Measurements from ENCODE around the gene WIPF1. TPM values are rescaled to one million over a fixed set of nuclear protein-coding genes. Genes with fewer than 3 reads are reported as not detected.
A peak's percentile ranks its signal among the peaks of the same experiment; 100 is the strongest.

WIPF1 gene
- total RNA-seq, 1 donor from 2014 or later: 367 TPM

- Mint-ChIP-seq H3K36me3 (ENCODE audit: low read depth) (peaks cover 57% of the 10 kb centered on the region), H3K27ac (peak overlapping the region; percentile 98), H3K27me3 (ENCODE audit: insufficient read depth) (no peaks in the 10 kb centered on the region), H3K4me3 (peak overlapping the region; percentile 94), H3K9me3 (no peaks in the 10 kb centered on the region), H3K4me1 (ENCODE audit: low read depth) (peaks cover 87% of the 10 kb centered on the region)
- DNase-seq (ENCODE audit: low spot score): no peak
- intact Hi-C loops (cut with micrococcal nuclease): loop anchor here (1.0 to 2.0 kb wide), 7 partner anchors 14 to 523 kb away; partner anchors contain the start of gene WIPF1
These were observed 33.7 kb upstream of the WIPF1 start for GRCh38 chr2:174631009-174631981.

- Mint-ChIP-seq H3K9me3 (no peaks in the 10 kb centered on the region), H3K4me1 (ENCODE audit: low read depth) (peaks cover 87% of the 10 kb centered on the region), H3K27ac (peak overlapping the region; percentile 61), H3K4me3 (peak overlapping the region; percentile 94), H3K27me3 (ENCODE audit: insufficient read depth) (no peaks in the 10 kb centered on the region), H3K36me3 (ENCODE audit: low read depth) (peaks cover 65% of the 10 kb centered on the region)
- DNase-seq (ENCODE audit: low spot score): no peak
- intact Hi-C loops (cut with micrococcal nuclease): loop anchor here (2.0 kb wide), 1 partner anchor 121 kb away; no protein-coding TSS in a partner anchor
These were observed 32.5 kb upstream of the WIPF1 start for GRCh38 chr2:174630107-174630506.

GRCh38 chr2:174629506-174629905 is 31.9 kb upstream of the WIPF1 start:
- H3K4me1 Mint-ChIP-seq (ENCODE audit: low read depth): peaks cover 86% of the 10 kb centered on the region

DNA sequence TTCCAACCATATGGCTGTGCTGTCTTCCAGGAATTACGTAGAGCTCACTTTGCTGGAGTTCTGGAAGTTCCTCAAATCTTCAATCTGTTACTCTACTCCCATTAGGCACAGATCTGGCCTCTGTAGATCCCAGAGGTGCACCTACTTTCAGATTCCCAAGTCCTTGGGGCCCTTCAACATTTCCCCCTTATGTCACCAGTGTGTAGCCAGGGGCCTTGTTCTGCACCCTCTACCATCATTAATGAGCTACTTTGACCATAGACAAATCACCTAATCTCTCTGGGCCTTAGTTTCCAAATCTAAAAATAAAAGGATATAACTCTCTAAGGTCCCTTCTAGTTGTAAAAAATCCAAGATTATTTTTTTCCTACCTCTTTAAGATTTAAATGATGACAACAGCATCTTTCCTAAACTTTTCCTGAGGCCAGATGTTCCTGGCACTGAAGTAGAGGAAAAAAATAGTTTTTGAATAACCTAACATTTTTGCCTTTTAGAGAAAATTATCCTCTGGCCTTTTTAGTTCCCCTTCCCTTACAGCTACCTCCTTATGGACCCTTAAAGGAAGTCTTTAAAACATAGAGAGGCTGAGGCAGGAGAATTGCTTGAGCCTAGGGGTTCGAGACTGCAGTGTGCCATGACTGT is 31.0 kb upstream of the WIPF1 start:
- H3K36me3 Mint-ChIP-seq (ENCODE audit: low read depth): peaks cover 75% of the 10 kb centered on the region
- peak overlapping the region; percentile 15 for H3K27ac Mint-ChIP-seq
- peak overlapping the region; percentile 8 for H3K4me3 Mint-ChIP-seq
- no peaks in the 10 kb centered on the region for H3K27me3 Mint-ChIP-seq (ENCODE audit: insufficient read depth)
- no peaks in the 10 kb centered on the region for H3K9me3 Mint-ChIP-seq
- DNase-seq (ENCODE audit: low spot score): no peak
- peaks cover 88% of the 10 kb centered on the region for H3K4me1 Mint-ChIP-seq (ENCODE audit: low read depth)
- intact Hi-C loops (cut with micrococcal nuclease): no loop called here

More at GRCh38 chr2:174629506-174629905, 31.9 kb upstream of the WIPF1 start:
- Mint-ChIP-seq H3K36me3 (ENCODE audit: low read depth) (peaks cover 69% of the 10 kb centered on the region), H3K27me3 (ENCODE audit: insufficient read depth) (no peaks in the 10 kb centered on the region), H3K9me3 (no peaks in the 10 kb centered on the region), H3K4me3 (peak overlapping the region; percentile 94), H3K27ac (peak overlapping the region; percentile 61)
- DNase-seq (ENCODE audit: low spot score): no peak
- intact Hi-C loops (cut with micrococcal nuclease): no loop called here

DNA sequence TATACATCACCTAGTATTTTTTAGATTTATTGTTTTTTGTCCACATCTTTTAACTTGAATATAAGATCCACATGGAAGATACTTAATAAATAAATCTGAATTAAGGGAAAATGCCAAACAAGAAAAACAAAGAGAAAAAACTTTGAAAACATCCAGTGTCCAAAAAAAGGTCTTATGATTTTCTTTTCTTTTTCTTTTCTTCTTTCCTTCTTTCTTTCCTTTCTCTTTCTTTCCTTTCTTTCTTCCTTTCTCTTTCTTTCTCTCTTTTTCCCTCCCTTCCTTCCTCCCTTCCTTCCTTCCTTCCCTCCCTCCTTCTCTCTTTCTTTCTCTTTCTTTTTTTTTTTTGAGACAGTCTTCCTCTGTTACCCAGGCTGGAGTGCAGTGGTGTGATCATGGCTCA is 29.6 kb upstream of the WIPF1 start:
- Mint-ChIP-seq H3K27me3 (ENCODE audit: insufficient read depth) (no peaks in the 10 kb centered on the region), H3K4me3 (no peak overlapping the region), H3K36me3 (ENCODE audit: low read depth) (peaks cover 64% of the 10 kb centered on the region), H3K4me1 (ENCODE audit: low read depth) (peaks cover 84% of the 10 kb centered on the region), H3K27ac (peak overlapping the region; percentile 50), H3K9me3 (no peaks in the 10 kb centered on the region)
- intact Hi-C loops (cut with micrococcal nuclease): no loop called here
- no peak for DNase-seq (ENCODE audit: low spot score)

DNA sequence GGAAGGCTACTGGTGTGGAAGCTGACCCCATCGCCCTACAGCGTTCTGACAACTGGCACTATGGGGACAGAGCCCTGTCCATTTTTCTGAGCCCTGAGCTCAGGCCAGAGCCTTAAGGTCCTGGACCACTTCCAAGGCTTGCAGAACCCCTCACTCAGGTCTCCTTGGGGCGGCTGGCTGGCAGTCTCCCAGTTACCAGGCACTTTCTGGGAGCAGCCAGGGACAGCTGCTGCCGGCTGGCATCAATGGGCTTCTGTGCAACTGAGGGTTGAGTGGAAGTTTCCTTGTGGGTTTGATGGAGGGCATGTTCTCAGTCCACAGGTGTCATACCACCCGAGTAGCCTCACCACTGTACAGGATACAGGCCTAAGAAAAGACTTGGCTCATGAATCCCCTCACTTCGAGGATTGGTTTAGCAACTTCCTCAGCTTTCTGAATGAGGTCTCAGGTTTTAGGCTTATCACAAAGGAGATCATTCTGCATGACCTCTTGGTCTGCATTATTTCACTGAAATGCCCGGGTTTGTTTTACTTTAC is 27.4 kb upstream of the WIPF1 start:
- no peaks in the 10 kb centered on the region for H3K27me3 Mint-ChIP-seq (ENCODE audit: insufficient read depth)
- H3K4me1 Mint-ChIP-seq (ENCODE audit: low read depth): peaks cover 76% of the 10 kb centered on the region
- no peak for DNase-seq (ENCODE audit: low spot score)
- no peak overlapping the region for H3K27ac Mint-ChIP-seq
- intact Hi-C loops (cut with micrococcal nuclease): no loop called here
- no peaks in the 10 kb centered on the region for H3K9me3 Mint-ChIP-seq
- no peak overlapping the region for H3K4me3 Mint-ChIP-seq
- H3K36me3 Mint-ChIP-seq (ENCODE audit: low read depth): peaks cover 63% of the 10 kb centered on the region

DNA sequence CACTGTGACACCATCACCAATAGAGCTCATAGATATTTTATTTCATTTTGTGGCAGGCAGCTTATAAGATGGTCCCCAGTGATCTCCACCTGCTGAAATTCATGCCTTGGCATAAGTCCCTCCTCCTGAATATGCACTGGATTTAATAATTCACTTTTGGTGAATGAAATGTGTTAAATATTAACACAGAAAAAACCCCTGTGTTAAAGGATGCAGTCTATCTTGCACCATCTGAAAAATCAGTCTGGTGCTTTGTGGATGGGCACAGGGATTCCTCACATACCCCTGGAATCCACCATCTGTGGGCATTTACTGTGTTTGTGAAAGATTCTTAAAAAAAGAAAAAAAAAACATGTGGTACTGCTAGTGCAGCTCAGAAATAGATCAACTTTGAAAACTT is 26.1 kb upstream of the WIPF1 start:
- Mint-ChIP-seq H3K4me3 (peak overlapping the region; percentile 28), H3K9me3 (no peaks in the 10 kb centered on the region), H3K36me3 (ENCODE audit: low read depth) (peaks cover 61% of the 10 kb centered on the region), H3K27me3 (ENCODE audit: insufficient read depth) (no peaks in the 10 kb centered on the region), H3K27ac (peak overlapping the region; percentile 72), H3K4me1 (ENCODE audit: low read depth) (peaks cover 73% of the 10 kb centered on the region)
- intact Hi-C loops (cut with micrococcal nuclease): no loop called here
- no peak for DNase-seq (ENCODE audit: low spot score)

- DNase-seq (ENCODE audit: low spot score): no peak
- Mint-ChIP-seq H3K36me3 (ENCODE audit: low read depth) (peaks cover 59% of the 10 kb centered on the region), H3K4me1 (ENCODE audit: low read depth) (peaks cover 73% of the 10 kb centered on the region), H3K27ac (peak overlapping the region; percentile 72), H3K4me3 (no peak overlapping the region), H3K27me3 (ENCODE audit: insufficient read depth) (no peaks in the 10 kb centered on the region), H3K9me3 (no peaks in the 10 kb centered on the region)
- intact Hi-C loops (cut with micrococcal nuclease): no loop called here
These were observed 25.6 kb upstream of the WIPF1 start for GRCh38 chr2:174623106-174623637.

DNA sequence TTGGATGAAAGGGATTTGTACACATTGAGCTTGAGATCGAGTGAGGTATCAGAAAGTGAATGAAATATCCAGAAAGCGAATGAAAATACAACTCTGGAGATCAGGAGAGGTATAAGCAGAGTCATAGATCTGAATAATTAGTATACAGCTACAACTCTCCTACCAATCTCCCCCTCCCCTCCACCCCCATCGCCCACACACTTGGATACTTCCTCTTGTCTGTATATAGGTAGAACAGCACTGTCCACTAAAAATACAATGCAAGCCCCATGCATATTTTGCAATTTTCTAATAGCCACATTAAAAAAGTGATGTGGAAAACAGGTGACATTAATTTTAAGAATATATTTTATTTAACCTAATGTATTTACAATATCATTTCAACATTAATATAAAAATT is 23.7 kb upstream of the WIPF1 start:
- no peak overlapping the region for H3K4me3 Mint-ChIP-seq
- intact Hi-C loops (cut with micrococcal nuclease): no loop called here
- no peaks in the 10 kb centered on the region for H3K27me3 Mint-ChIP-seq (ENCODE audit: insufficient read depth)
- H3K36me3 Mint-ChIP-seq (ENCODE audit: low read depth): peaks cover 56% of the 10 kb centered on the region
- no peaks in the 10 kb centered on the region for H3K9me3 Mint-ChIP-seq
- peak overlapping the region; percentile 80 for H3K27ac Mint-ChIP-seq
- no peak for DNase-seq (ENCODE audit: low spot score)
- peaks cover 74% of the 10 kb centered on the region for H3K4me1 Mint-ChIP-seq (ENCODE audit: low read depth)

DNA sequence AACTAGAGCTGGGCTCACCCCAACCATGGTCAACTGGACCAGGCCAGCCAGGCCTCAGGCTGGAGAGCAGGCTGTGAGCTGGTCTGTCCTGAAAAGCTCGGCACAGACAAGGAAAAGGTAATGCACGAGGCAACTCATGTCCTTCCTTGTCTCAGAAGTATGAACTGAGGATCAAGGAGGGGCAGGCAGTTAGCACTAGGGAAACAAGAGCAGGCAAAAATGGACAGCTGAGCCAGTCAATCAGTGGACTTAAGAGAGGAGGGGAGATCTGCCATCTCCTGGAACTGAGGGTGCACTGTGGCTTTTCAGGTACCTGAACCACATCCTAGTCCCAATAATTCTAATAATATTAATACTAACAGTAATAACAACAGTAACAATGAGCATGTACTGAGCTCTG is 20.6 kb upstream of the WIPF1 start:
- peaks cover 56% of the 10 kb centered on the region for H3K36me3 Mint-ChIP-seq (ENCODE audit: low read depth)
- H3K4me3 Mint-ChIP-seq: peak overlapping the region; percentile 81
- no peaks in the 10 kb centered on the region for H3K27me3 Mint-ChIP-seq (ENCODE audit: insufficient read depth)
- peaks cover 77% of the 10 kb centered on the region for H3K4me1 Mint-ChIP-seq (ENCODE audit: low read depth)
- DNase-seq (ENCODE audit: low spot score): no peak
- intact Hi-C loops (cut with micrococcal nuclease): loop anchor here (5.0 kb wide), 1 partner anchor 549 kb away; the partner anchor contains the start of gene ATF2
- H3K27ac Mint-ChIP-seq: peak overlapping the region; percentile 94
- no peaks in the 10 kb centered on the region for H3K9me3 Mint-ChIP-seq

DNA sequence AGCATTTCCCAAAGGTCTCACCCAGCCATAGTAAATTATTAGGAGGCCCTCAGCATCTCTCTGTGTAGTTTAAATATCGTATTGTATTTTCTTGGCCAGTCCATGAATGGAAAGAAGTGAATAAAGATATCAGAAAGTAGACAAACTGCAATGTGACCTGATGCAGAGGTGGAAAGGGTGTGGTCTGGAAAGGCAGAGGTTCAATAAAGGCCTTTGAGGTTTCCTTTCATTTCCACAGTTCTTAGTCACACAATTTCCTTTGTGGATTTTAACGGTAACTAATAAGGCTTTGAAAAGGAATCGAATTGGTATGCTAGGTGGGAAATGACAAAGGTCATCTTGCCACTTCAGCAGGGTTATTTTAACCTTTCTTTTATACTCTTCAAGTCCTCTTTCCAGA is 20.1 kb upstream of the WIPF1 start:
- Mint-ChIP-seq H3K27ac (peak overlapping the region; percentile 94), H3K36me3 (ENCODE audit: low read depth) (peaks cover 56% of the 10 kb centered on the region), H3K27me3 (ENCODE audit: insufficient read depth) (no peaks in the 10 kb centered on the region), H3K9me3 (no peaks in the 10 kb centered on the region), H3K4me1 (ENCODE audit: low read depth) (peaks cover 79% of the 10 kb centered on the region), H3K4me3 (peak overlapping the region; percentile 81)
- intact Hi-C loops (cut with micrococcal nuclease): loop anchor here (1.0 to 5.0 kb wide), 3 partner anchors 14 to 550 kb away; partner anchors contain the start of genes ATF2 and WIPF1
- no peak for DNase-seq (ENCODE audit: low spot score)

GRCh38 chr2:174617120-174617519 is 19.5 kb upstream of the WIPF1 start:
- intact Hi-C loops (cut with micrococcal nuclease): loop anchor here (1.0 to 5.0 kb wide), 3 partner anchors 14 to 550 kb away; partner anchors contain the start of genes ATF2 and WIPF1
- peaks cover 58% of the 10 kb centered on the region for H3K36me3 Mint-ChIP-seq (ENCODE audit: low read depth)

More at GRCh38 chr2:174617120-174617519, 19.5 kb upstream of the WIPF1 start:
- H3K9me3 Mint-ChIP-seq: no peaks in the 10 kb centered on the region
- H3K4me1 Mint-ChIP-seq (ENCODE audit: low read depth): peaks cover 85% of the 10 kb centered on the region
- H3K27me3 Mint-ChIP-seq (ENCODE audit: insufficient read depth): no peaks in the 10 kb centered on the region
- peak overlapping the region; percentile 94 for H3K27ac Mint-ChIP-seq
- H3K4me3 Mint-ChIP-seq: peak overlapping the region; percentile 81
- DNase-seq (ENCODE audit: low spot score): no peak

All from activated T-helper 1 cell treated with anti-CD3 and anti-CD28 coated beads, Interleukin-12 subunit alpha, Interleukin-12 subunit beta, Interleukin-2, Interleukin-4 antibody, amounts not matched to agents 30 ng/mL and 10 ng/mL and 1 ng/mL, durations not matched to agents 14 hours and 24 hours and 36 hours (primary cell).